HCT116 (cell line): ENCODE results near the gene MIR17HG. TPM values are rescaled to one million over a fixed set of nuclear protein-coding genes. Genes with fewer than 3 reads are reported as not detected.

ENCODE experiments used
- ATAC-seq: fragments of 200-7000 bp; cut with Tn5 transposase; 2 replicates; pipeline ENCODE4 v1.9.1; 2020; ENCODE audit warnings: mild to moderate bottlenecking, moderate library complexity
- BruUV-seq: library from RNA; stranded (reverse); fragments of 400-500 nt; replicated peaks from 2 replicates; lab custom pipeline; 2021; lab: Mats Ljungman, UMichigan
- CTCF ChIA-PET: fragments of 300-600 bp; sonication (Branson Sonifier 250); formaldehyde crosslinking; loops from one replicate; lab custom pipeline; 2021; ENCODE audit warnings: antibody characterized with exemption; lab: Charles Lee
- POLR2A ChIA-PET: fragments of 300-600, 350-600 bp; sonication (Branson Sonifier 250); formaldehyde crosslinking; loops from one replicate; lab custom pipeline; 2021; ENCODE audit warnings: antibody characterized with exemption; lab: Charles Lee
- RAD21 ChIA-PET, 2 experiments: fragments of 300-600 bp; sonication (Branson Sonifier 250); formaldehyde crosslinking; loops; one replicate each; lab custom pipeline; 2023; ENCODE audit warnings: low total read pairs in 2 of 2; ENCODE audit not compliant: uncharacterized antibody in 2 of 2, unreplicated experiment in 2 of 2, low non-redundant PET in 1 of 2; lab: Charles Lee
- DNase-seq: peaks from one replicate; pipeline ENCODE4 v3.0.0-alpha.2; 2010; ENCODE audit warnings: low read depth, low spot score
- H2AFZ ChIP-seq: fragments of 200-600 bp; shearing (Covaris generic), sonication (generic); 2 replicates; pipeline ENCODE4 v1.6.1; 2017; ENCODE audit warnings: low read depth, mixed run types, mixed read lengths, antibody characterized with exemption, low read length; ENCODE audit not compliant: poor library complexity, severe bottlenecking
- H3K27ac ChIP-seq: 2 replicates; pipeline ENCODE4 v1.5.1; 2012; ENCODE audit warnings: low read depth, low read length
- H3K27me3 ChIP-seq: fragments of 200-600 bp; sonication (generic); 2 replicates; pipeline ENCODE4 v1.6.1; 2016; ENCODE audit warnings: mixed run types, low read length, mixed read lengths; ENCODE audit not compliant: insufficient read depth
- H3K36me3 ChIP-seq, 2 experiments: fragments of 200-500 bp in 1 of 2; fragments of 200-600 bp in 1 of 2; sonication (Bioruptor generic) in 1 of 2; sonication (generic) in 1 of 2; 2 replicates each; pipeline versions ENCODE4 v1.5.1 to v1.6.1; 2014 to 2016; ENCODE audit warnings: low read length in 2 of 2, inconsistent platforms in 1 of 2, mixed read lengths in 1 of 2, mixed run types in 1 of 2; ENCODE audit not compliant: insufficient read depth in 2 of 2, control insufficient read depth in 1 of 2
- H3K4me1 ChIP-seq, 2 experiments: fragments of 200-600 bp in 1 of 2; sonication (generic) in 1 of 2; 2 replicates each; pipeline versions ENCODE4 v1.5.1 to v1.6.1; 2012 to 2017; ENCODE audit warnings: low read length in 2 of 2, inconsistent platforms in 1 of 2, mild to moderate bottlenecking in 1 of 2, mixed read lengths in 1 of 2, mixed run types in 1 of 2, moderate library complexity in 1 of 2; ENCODE audit not compliant: insufficient read depth in 2 of 2, control insufficient read depth in 1 of 2
- H3K4me2 ChIP-seq: fragments of 200-600 bp; sonication (generic); 2 replicates; pipeline ENCODE4 v1.6.1; 2017; ENCODE audit warnings: mixed run types, low read length, mixed read lengths
- H3K4me3 ChIP-seq, 2 experiments: fragments of 200-600 bp in 1 of 2; sonication (generic) in 1 of 2; replicated peaks in 1 of 2; 2 replicates each; pipeline ENCODE4 v1.5.1; 2011 to 2016; ENCODE audit warnings: low read length in 2 of 2, control low read depth in 1 of 2, low read depth in 1 of 2, mild to moderate bottlenecking in 1 of 2, mixed read lengths in 1 of 2, mixed run types in 1 of 2
- H3K79me2 ChIP-seq: fragments of 200-600 bp; sonication (generic); 2 replicates; pipeline ENCODE4 v1.6.1; 2017; ENCODE audit warnings: mild to moderate bottlenecking, mixed run types, low read length, moderate library complexity, mixed read lengths; ENCODE audit not compliant: insufficient read depth
- H3K9ac ChIP-seq: fragments of 200-600 bp; sonication (generic); 2 replicates; pipeline ENCODE4 v1.6.1; 2016; ENCODE audit warnings: low read length, mixed read lengths
- H3K9me2 ChIP-seq: fragments of 200-600 bp; sonication (generic), shearing (Covaris generic); 2 replicates; pipeline ENCODE4 v1.6.1; 2017; ENCODE audit warnings: mixed run types, mild to moderate bottlenecking, moderate library complexity; ENCODE audit not compliant: insufficient read depth
- H3K9me3 ChIP-seq, 2 experiments: fragments of 200-500 bp in 1 of 2; fragments of 200-600 bp in 1 of 2; sonication (Bioruptor generic) in 1 of 2; sonication (generic) in 1 of 2; 2 replicates each; pipeline ENCODE4 v1.6.1; 2014 to 2017; ENCODE audit warnings: low read length in 2 of 2, mixed read lengths in 2 of 2, inconsistent platforms in 1 of 2, low read depth in 1 of 2, mild to moderate bottlenecking in 1 of 2, mixed run types in 1 of 2, moderate library complexity in 1 of 2; ENCODE audit not compliant: control insufficient read depth in 1 of 2, insufficient read depth in 1 of 2
- H4K20me1 ChIP-seq: fragments of 200-600 bp; sonication (generic), shearing (Covaris generic); 2 replicates; pipeline ENCODE4 v1.6.1; 2017; ENCODE audit warnings: mixed run types, mild to moderate bottlenecking, moderate library complexity; ENCODE audit not compliant: insufficient read depth
- EGR1 ChIP-seq: IDR thresholded peaks from 2 replicates; pipeline ENCODE4 v1.6.1; 2012; ENCODE audit warnings: low read depth
- ELF1 ChIP-seq: IDR thresholded peaks from 2 replicates; pipeline ENCODE4 v1.6.1; 2012; ENCODE audit warnings: low read depth, borderline replicate concordance
- JUND ChIP-seq: IDR thresholded peaks from 2 replicates; pipeline ENCODE4 v1.6.1; 2012
- POLR2A ChIP-seq: IDR thresholded peaks from 2 replicates; pipeline ENCODE4 v1.7.0; 2011; ENCODE audit warnings: borderline replicate concordance; ENCODE audit not compliant: insufficient read depth, insufficient read length; ENCODE audit errors: extremely low read depth
- POLR2AphosphoS5 ChIP-seq: IDR thresholded peaks from 2 replicates; pipeline ENCODE4 v1.6.1; 2011; ENCODE audit warnings: mild to moderate bottlenecking, low read depth, low read length, moderate library complexity
- SIN3A ChIP-seq: IDR thresholded peaks from 2 replicates; pipeline ENCODE4 v1.6.1; 2012; ENCODE audit warnings: low read depth
- SP1 ChIP-seq: IDR thresholded peaks from 2 replicates; pipeline ENCODE4 v1.6.1; 2012; ENCODE audit warnings: low read depth
- SRF ChIP-seq: IDR thresholded peaks from 2 replicates; pipeline ENCODE4 v1.6.1; 2012; ENCODE audit warnings: low read depth
- TCF7L2 ChIP-seq: IDR thresholded peaks from 2 replicates; pipeline ENCODE4 v1.7.0; 2011; ENCODE audit warnings: borderline replicate concordance, inconsistent platforms; ENCODE audit not compliant: insufficient read depth, insufficient read length; ENCODE audit errors: extremely low read depth
- YY1 ChIP-seq: IDR thresholded peaks from 2 replicates; pipeline ENCODE4 v1.6.1; 2011; ENCODE audit warnings: low read length, low read depth, moderate library complexity, mild to moderate bottlenecking; ENCODE audit not compliant: insufficient replicate concordance; ENCODE audit errors: extremely low read depth
- intact Hi-C: fragments of 100-400 bp; cut with micrococcal nuclease; formaldehyde crosslinking; loops from 2 replicates; pipeline ENCODE4 v1.10.0; 2022
- total RNA-seq: library from RNA; stranded (reverse); gene quantifications from one replicate; pipeline ENCODE4 v1.2.1, GENCODE V29; 2021; ENCODE audit not compliant: unreplicated experiment
- TF ChIP-seq, protein P1 (sequence below): IDR thresholded peaks from 2 replicates; pipeline ENCODE4 v1.6.1; 2012
- TF ChIP-seq, protein P2 (sequence below): IDR thresholded peaks from 2 replicates; pipeline ENCODE4 v1.6.1; 2012; ENCODE audit warnings: low read depth
- TF ChIP-seq, protein P3 (sequence below), 3 experiments: fragments of 200-600 bp in 1 of 3; sonication (generic) in 1 of 3; IDR thresholded peaks in 2 of 3; conservative IDR thresholded peaks in 1 of 3; 2 replicates each; pipeline ENCODE4 v1.5.1; 2012 to 2017; ENCODE audit warnings: low read depth in 2 of 3, low read length in 2 of 3, antibody characterized with exemption in 1 of 3, borderline replicate concordance in 1 of 3, control low read depth in 1 of 3, mild to moderate bottlenecking in 1 of 3, mixed read lengths in 1 of 3, mixed run types in 1 of 3, moderate library complexity in 1 of 3; ENCODE audit not compliant: insufficient read depth in 1 of 3
- TF ChIP-seq, protein P4 (sequence below): IDR thresholded peaks from 2 replicates; pipeline ENCODE4 v1.6.1; 2012

MIR17HG gene
- total RNA-seq, 1 experiment from 2014 or later, result 10.3 TPM

DNA sequence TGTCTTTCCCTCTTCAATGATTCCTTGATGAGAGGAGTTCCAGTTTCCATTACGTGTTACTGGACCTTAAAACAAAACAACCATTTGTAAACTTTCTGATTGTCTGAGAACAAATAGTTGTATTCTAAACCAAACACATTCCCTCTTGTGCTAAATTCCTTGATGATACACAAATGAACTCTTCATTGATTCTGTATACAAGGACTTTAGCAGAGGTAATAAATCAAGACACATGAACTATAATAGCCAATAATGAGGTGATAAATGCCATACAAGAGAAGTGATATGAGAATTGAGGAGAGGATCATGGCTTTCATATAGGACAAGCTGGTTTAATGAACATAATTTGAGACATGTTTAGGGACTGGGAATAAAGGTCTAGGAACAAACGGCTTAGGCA, 37.4 kb downstream of the MIR17HG start:
- H3K36me3 ChIP-seq, result no peaks in the 10 kb centered on the region
- H3K27me3 ChIP-seq, result peaks cover 22% of the 10 kb centered on the region; the same call in 1 of the 2 replicates
- intact Hi-C loops, result no loop called here
- no peak overlapping the region for H3K4me3 ChIP-seq
- H3K4me2 ChIP-seq, result no peak overlapping the region
- H2AFZ ChIP-seq, result no peak overlapping the region
- no peaks in the 10 kb centered on the region for H3K79me2 ChIP-seq
- no peaks in the 10 kb centered on the region for H3K9me2 ChIP-seq
- no peak overlapping the region for H3K27ac ChIP-seq
- no peak for DNase-seq
- TF ChIP-seq SIN3A (no peak), POLR2AphosphoS5 (no peak), EGR1 (no peak), SP1 (no peak), JUND (no peak), YY1 (no peak), POLR2A (no peak)
- TF ChIP-seq, protein P1, sequence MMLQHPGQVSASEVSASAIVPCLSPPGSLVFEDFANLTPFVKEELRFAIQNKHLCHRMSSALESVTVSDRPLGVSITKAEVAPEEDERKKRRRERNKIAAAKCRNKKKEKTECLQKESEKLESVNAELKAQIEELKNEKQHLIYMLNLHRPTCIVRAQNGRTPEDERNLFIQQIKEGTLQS, result no peak
- ATAC-seq, result no peak
- ChIA-PET CTCF (no interaction called here), POLR2A (no interaction called here), RAD21 (no interaction called here)
- no peaks in the 10 kb centered on the region for H3K9me3 ChIP-seq
- H4K20me1 ChIP-seq, result no peaks in the 10 kb centered on the region
- no TSS peak for BruUV-seq
- H3K4me1 ChIP-seq, result no peaks in the 10 kb centered on the region
- H3K9ac ChIP-seq, result no peak overlapping the region

DNA sequence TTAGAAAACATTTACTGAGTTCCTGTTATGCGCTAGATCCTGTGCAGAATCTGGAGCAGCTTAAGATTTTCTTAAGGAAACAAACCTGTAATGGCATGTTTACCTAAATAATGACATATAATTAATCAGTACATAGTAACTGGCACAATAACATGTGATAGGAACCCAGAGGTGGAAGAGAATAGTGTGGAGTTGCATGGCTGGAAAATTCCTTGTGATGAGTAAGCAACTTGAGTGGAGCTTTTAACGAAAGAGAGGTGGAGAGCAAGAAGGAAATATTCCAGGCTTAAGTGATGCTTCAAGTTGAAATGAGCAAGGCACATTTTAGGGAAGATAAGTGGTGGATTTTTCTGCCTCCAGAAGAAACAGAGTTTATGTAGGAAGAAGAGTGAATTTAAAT, 41.7 kb downstream of the MIR17HG start:
- Histone ChIP-seq H3K27me3 (peaks cover 10% of the 10 kb centered on the region; the same call in 1 of the 2 replicates), H2AFZ (no peak overlapping the region), H4K20me1 (no peaks in the 10 kb centered on the region), H3K4me2 (no peak overlapping the region), H3K9me3 (no peaks in the 10 kb centered on the region), H3K4me3 (no peak overlapping the region), H3K27ac (no peak overlapping the region), H3K9me2 (no peaks in the 10 kb centered on the region), H3K79me2 (no peaks in the 10 kb centered on the region), H3K4me1 (no peaks in the 10 kb centered on the region), H3K36me3 (no peaks in the 10 kb centered on the region), H3K9ac (no peak overlapping the region)
- intact Hi-C loops, result no loop called here
- ATAC-seq (no peak), DNase-seq (no peak)
- ChIA-PET POLR2A (no interaction called here), RAD21 (no interaction called here), CTCF (no interaction called here)
- TF ChIP-seq, protein P2, sequence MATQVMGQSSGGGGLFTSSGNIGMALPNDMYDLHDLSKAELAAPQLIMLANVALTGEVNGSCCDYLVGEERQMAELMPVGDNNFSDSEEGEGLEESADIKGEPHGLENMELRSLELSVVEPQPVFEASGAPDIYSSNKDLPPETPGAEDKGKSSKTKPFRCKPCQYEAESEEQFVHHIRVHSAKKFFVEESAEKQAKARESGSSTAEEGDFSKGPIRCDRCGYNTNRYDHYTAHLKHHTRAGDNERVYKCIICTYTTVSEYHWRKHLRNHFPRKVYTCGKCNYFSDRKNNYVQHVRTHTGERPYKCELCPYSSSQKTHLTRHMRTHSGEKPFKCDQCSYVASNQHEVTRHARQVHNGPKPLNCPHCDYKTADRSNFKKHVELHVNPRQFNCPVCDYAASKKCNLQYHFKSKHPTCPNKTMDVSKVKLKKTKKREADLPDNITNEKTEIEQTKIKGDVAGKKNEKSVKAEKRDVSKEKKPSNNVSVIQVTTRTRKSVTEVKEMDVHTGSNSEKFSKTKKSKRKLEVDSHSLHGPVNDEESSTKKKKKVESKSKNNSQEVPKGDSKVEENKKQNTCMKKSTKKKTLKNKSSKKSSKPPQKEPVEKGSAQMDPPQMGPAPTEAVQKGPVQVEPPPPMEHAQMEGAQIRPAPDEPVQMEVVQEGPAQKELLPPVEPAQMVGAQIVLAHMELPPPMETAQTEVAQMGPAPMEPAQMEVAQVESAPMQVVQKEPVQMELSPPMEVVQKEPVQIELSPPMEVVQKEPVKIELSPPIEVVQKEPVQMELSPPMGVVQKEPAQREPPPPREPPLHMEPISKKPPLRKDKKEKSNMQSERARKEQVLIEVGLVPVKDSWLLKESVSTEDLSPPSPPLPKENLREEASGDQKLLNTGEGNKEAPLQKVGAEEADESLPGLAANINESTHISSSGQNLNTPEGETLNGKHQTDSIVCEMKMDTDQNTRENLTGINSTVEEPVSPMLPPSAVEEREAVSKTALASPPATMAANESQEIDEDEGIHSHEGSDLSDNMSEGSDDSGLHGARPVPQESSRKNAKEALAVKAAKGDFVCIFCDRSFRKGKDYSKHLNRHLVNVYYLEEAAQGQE, result no peak
- no peak for TF ChIP-seq SRF
- TF ChIP-seq ELF1, result no peak
- no peak for TF ChIP-seq JUND
- TF ChIP-seq, protein P1, result no peak
- no peak for TF ChIP-seq TCF7L2
- TF ChIP-seq, protein P3, sequence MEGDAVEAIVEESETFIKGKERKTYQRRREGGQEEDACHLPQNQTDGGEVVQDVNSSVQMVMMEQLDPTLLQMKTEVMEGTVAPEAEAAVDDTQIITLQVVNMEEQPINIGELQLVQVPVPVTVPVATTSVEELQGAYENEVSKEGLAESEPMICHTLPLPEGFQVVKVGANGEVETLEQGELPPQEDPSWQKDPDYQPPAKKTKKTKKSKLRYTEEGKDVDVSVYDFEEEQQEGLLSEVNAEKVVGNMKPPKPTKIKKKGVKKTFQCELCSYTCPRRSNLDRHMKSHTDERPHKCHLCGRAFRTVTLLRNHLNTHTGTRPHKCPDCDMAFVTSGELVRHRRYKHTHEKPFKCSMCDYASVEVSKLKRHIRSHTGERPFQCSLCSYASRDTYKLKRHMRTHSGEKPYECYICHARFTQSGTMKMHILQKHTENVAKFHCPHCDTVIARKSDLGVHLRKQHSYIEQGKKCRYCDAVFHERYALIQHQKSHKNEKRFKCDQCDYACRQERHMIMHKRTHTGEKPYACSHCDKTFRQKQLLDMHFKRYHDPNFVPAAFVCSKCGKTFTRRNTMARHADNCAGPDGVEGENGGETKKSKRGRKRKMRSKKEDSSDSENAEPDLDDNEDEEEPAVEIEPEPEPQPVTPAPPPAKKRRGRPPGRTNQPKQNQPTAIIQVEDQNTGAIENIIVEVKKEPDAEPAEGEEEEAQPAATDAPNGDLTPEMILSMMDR (IDR thresholded peaks at IDR 0.05 in 2 of 3, conservative IDR thresholded peaks at IDR 0.05 in 1 of 3; ENCODE audit: borderline replicate concordance in 1 of 3, insufficient read depth in 1 of 3, low read depth in 2 of 3, low read length in 2 of 3), result no peak
- TF ChIP-seq, protein P4, sequence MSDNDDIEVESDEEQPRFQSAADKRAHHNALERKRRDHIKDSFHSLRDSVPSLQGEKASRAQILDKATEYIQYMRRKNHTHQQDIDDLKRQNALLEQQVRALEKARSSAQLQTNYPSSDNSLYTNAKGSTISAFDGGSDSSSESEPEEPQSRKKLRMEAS, result no peak
- no peak for TF ChIP-seq SP1
- no peak for TF ChIP-seq SIN3A
- no TSS peak for BruUV-seq
